Ishikawa (cell line): ENCODE results near the gene CBFA2T2.

Experiments used
- EGR1 ChIP-seq: IDR thresholded peaks from 2 replicates; pipeline ENCODE4 v1.6.1; 2012
- RAD21 ChIP-seq: IDR thresholded peaks from 2 replicates; pipeline ENCODE4 v1.6.1; 2012; ENCODE audit warnings: low read depth
- TAF1 ChIP-seq: IDR thresholded peaks from 2 replicates; pipeline ENCODE4 v1.6.1; 2012; ENCODE audit warnings: low read depth, mild to moderate bottlenecking
- TCF12 ChIP-seq: IDR thresholded peaks from 2 replicates; pipeline ENCODE4 v1.6.1; 2012; ENCODE audit warnings: low read depth
- ZBTB7A ChIP-seq: IDR thresholded peaks from 2 replicates; pipeline ENCODE4 v1.6.1; 2012; ENCODE audit warnings: low read depth
- TF ChIP-seq, protein P1 (sequence below): IDR thresholded peaks from 2 replicates; pipeline ENCODE4 v1.6.1; 2012
- TF ChIP-seq, protein P2 (sequence below): IDR thresholded peaks from 2 replicates; pipeline ENCODE4 v1.6.1; 2012
- TF ChIP-seq, protein P3 (sequence below): IDR thresholded peaks from 2 replicates; pipeline ENCODE4 v1.6.1; 2012; ENCODE audit warnings: low read depth, mild to moderate bottlenecking

DNA sequence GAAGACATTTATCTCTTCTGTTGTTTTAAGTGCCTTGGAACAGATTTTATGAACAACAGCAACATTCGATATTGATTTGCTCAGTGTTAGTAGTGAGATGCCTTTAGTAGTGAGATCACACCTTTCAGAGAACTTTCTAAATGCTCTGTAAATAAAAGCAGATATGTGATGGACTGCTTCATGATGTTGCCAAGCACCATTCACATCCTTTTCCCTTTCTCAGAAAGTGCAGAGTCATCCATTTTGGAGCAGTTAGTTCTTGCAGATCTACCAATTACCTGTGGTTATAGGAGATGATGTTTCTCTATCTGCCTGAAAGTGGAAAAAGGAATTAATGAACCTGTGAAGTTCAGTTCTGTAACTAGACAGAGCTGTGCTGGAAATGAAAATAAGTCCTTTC, 27.0 kb downstream of the CBFA2T2 start:
- TF ChIP-seq, protein P1, sequence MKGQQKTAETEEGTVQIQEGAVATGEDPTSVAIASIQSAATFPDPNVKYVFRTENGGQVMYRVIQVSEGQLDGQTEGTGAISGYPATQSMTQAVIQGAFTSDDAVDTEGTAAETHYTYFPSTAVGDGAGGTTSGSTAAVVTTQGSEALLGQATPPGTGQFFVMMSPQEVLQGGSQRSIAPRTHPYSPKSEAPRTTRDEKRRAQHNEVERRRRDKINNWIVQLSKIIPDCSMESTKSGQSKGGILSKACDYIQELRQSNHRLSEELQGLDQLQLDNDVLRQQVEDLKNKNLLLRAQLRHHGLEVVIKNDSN = no peak
- no peak for TF ChIP-seq RAD21
- no peak for TF ChIP-seq TAF1
- no peak for TF ChIP-seq ZBTB7A
- TF ChIP-seq, protein P2, sequence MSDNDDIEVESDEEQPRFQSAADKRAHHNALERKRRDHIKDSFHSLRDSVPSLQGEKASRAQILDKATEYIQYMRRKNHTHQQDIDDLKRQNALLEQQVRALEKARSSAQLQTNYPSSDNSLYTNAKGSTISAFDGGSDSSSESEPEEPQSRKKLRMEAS = no peak
- TF ChIP-seq, protein P3, sequence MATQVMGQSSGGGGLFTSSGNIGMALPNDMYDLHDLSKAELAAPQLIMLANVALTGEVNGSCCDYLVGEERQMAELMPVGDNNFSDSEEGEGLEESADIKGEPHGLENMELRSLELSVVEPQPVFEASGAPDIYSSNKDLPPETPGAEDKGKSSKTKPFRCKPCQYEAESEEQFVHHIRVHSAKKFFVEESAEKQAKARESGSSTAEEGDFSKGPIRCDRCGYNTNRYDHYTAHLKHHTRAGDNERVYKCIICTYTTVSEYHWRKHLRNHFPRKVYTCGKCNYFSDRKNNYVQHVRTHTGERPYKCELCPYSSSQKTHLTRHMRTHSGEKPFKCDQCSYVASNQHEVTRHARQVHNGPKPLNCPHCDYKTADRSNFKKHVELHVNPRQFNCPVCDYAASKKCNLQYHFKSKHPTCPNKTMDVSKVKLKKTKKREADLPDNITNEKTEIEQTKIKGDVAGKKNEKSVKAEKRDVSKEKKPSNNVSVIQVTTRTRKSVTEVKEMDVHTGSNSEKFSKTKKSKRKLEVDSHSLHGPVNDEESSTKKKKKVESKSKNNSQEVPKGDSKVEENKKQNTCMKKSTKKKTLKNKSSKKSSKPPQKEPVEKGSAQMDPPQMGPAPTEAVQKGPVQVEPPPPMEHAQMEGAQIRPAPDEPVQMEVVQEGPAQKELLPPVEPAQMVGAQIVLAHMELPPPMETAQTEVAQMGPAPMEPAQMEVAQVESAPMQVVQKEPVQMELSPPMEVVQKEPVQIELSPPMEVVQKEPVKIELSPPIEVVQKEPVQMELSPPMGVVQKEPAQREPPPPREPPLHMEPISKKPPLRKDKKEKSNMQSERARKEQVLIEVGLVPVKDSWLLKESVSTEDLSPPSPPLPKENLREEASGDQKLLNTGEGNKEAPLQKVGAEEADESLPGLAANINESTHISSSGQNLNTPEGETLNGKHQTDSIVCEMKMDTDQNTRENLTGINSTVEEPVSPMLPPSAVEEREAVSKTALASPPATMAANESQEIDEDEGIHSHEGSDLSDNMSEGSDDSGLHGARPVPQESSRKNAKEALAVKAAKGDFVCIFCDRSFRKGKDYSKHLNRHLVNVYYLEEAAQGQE = no peak
- no peak for TF ChIP-seq TCF12
- no peak for TF ChIP-seq EGR1
